HEK293 (cell line): ENCODE results near the gene PREX1.

Experiments used
- MYNN ChIP-seq: fragments of 450-650 bp; formaldehyde crosslinking; IDR thresholded peaks from 2 replicates; pipeline ENCODE4 v1.5.1; 2016; ENCODE audit warnings: missing biosample characterization, missing genetic modification characterization, borderline replicate concordance
- MZF1 ChIP-seq: fragments of 450-650 bp; formaldehyde crosslinking; IDR thresholded peaks from 2 replicates; pipeline ENCODE4 v1.5.1; 2017; ENCODE audit warnings: missing biosample characterization, missing genetic modification characterization, borderline replicate concordance
- REST ChIP-seq: fragments of 450-650 bp; formaldehyde crosslinking; IDR thresholded peaks from 2 replicates; pipeline ENCODE4 v1.5.1; 2016; ENCODE audit warnings: missing biosample characterization, missing genetic modification characterization
- SCRT1 ChIP-seq: fragments of 450-650 bp; formaldehyde crosslinking; IDR thresholded peaks from 2 replicates; pipeline ENCODE4 v1.5.1; 2016; ENCODE audit warnings: missing biosample characterization, missing genetic modification characterization, borderline replicate concordance
- ZNF114 ChIP-seq: fragments of 450-650 bp; formaldehyde crosslinking; IDR thresholded peaks from 2 replicates; pipeline ENCODE4 v1.5.0; 2017; ENCODE audit warnings: missing biosample characterization, missing genetic modification characterization
- ZNF121 ChIP-seq: fragments of 450-650 bp; formaldehyde crosslinking; IDR thresholded peaks from 2 replicates; pipeline ENCODE4 v1.5.1; 2016; ENCODE audit warnings: missing biosample characterization, missing genetic modification characterization
- ZNF473 ChIP-seq: fragments of 450-650 bp; formaldehyde crosslinking; IDR thresholded peaks from 2 replicates; pipeline ENCODE4 v1.5.1; 2017; ENCODE audit warnings: missing biosample characterization, missing genetic modification characterization
- ZNF549 ChIP-seq: fragments of 450-650 bp; IDR thresholded peaks from 2 replicates; pipeline ENCODE4 v1.5.1; 2018; ENCODE audit warnings: missing biosample characterization, missing genetic modification characterization, mild to moderate bottlenecking, inconsistent platforms, moderate library complexity
- ZNF776 ChIP-seq: fragments of 450-650 bp; formaldehyde crosslinking; IDR thresholded peaks from 2 replicates; pipeline ENCODE4 v1.5.0; 2017; ENCODE audit warnings: missing biosample characterization, missing genetic modification characterization, borderline replicate concordance
- TF ChIP-seq, protein P1 (sequence below): fragments of 450-650 bp; formaldehyde crosslinking; IDR thresholded peaks from 2 replicates; pipeline ENCODE4 v1.5.1; 2016; ENCODE audit warnings: missing biosample characterization, missing genetic modification characterization
- TF ChIP-seq, protein P2 (sequence below): sonication (generic); formaldehyde crosslinking; IDR thresholded peaks from 2 replicates; pipeline ENCODE4 v1.8.1; 2022; ENCODE audit warnings: mild to moderate bottlenecking, moderate library complexity, missing genetic modification reagents
- TF ChIP-seq, protein P3 (sequence below): fragments of 450-650 bp; formaldehyde crosslinking; IDR thresholded peaks from 2 replicates; pipeline ENCODE4 v1.5.1; 2016; ENCODE audit warnings: missing biosample characterization, missing genetic modification characterization

- TF ChIP-seq MYNN (tag by site-specific recombination) (no peak), ZNF121 (tag by site-specific recombination) (no peak), ZNF473 (tag by site-specific recombination) (no peak), ZNF114 (tag by site-specific recombination) (no peak), ZNF776 (tag by site-specific recombination) (no peak), ZNF549 (tag by site-specific recombination) (no peak), SCRT1 (no peak), REST (tag by site-specific recombination) (no peak), MZF1 (no peak)
- TF ChIP-seq, protein P1, sequence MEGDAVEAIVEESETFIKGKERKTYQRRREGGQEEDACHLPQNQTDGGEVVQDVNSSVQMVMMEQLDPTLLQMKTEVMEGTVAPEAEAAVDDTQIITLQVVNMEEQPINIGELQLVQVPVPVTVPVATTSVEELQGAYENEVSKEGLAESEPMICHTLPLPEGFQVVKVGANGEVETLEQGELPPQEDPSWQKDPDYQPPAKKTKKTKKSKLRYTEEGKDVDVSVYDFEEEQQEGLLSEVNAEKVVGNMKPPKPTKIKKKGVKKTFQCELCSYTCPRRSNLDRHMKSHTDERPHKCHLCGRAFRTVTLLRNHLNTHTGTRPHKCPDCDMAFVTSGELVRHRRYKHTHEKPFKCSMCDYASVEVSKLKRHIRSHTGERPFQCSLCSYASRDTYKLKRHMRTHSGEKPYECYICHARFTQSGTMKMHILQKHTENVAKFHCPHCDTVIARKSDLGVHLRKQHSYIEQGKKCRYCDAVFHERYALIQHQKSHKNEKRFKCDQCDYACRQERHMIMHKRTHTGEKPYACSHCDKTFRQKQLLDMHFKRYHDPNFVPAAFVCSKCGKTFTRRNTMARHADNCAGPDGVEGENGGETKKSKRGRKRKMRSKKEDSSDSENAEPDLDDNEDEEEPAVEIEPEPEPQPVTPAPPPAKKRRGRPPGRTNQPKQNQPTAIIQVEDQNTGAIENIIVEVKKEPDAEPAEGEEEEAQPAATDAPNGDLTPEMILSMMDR (tag by site-specific recombination), result no peak
- TF ChIP-seq, protein P2, sequence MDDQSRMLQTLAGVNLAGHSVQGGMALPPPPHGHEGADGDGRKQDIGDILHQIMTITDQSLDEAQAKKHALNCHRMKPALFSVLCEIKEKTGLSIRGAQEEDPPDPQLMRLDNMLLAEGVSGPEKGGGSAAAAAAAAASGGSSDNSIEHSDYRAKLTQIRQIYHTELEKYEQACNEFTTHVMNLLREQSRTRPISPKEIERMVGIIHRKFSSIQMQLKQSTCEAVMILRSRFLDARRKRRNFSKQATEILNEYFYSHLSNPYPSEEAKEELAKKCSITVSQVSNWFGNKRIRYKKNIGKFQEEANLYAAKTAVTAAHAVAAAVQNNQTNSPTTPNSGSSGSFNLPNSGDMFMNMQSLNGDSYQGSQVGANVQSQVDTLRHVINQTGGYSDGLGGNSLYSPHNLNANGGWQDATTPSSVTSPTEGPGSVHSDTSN (CRISPR knock-in tag), result no peak
- TF ChIP-seq, protein P3, sequence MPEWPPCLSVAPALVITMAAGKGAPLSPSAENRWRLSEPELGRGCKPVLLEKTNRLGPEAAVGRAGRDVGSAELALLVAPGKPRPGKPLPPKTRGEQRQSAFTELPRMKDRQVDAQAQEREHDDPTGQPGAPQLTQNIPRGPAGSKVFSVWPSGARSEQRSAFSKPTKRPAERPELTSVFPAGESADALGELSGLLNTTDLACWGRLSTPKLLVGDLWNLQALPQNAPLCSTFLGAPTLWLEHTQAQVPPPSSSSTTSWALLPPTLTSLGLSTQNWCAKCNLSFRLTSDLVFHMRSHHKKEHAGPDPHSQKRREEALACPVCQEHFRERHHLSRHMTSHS (tag by site-specific recombination), result no peak
Observed at GRCh38 chr20:48608756-48609155, 219.0 kb downstream of the PREX1 start.
